Ramos (cell line): Measurements from ENCODE around the gene EYA2.

Source experiments
- in situ Hi-C: fragments of 300-500 bp; cut with MboI; formaldehyde crosslinking; loops from one replicate; pipeline ENCODE4 v1.14.3; 2022; ENCODE audit warnings: low sequenced_read_pairs; ENCODE audit not compliant: unreplicated experiment

Gene EYA2

GRCh38 chr20:47028487-47028886 is 133.8 kb downstream of the EYA2 start:
- in situ Hi-C loops: no loop called here

- in situ Hi-C loops: no loop called here
Measured at GRCh38 chr20:47029845-47030244, 135.2 kb downstream of the EYA2 start.

GRCh38 chr20:47030271-47030810 is 135.7 kb downstream of the EYA2 start:
- in situ Hi-C loops: no loop called here

DNA sequence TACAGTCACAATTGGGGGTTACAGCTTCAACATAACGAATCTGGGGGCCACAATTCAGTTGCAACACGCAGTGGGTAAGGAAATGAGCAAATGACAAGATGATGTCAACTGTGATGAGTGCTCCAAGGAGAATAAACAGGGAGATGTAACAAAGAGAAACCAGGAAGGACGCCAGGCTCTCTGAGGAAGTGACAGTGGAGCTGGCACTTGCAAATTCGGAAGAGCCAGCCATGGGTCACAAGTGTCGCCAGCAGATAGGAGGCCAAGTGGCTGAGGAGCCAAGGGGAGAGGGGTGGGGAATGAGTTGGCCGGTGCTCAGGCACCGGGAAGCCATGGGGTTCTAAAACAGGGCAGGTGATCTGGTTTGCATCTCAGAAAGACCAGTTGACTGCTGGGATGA is 136.4 kb downstream of the EYA2 start:
- in situ Hi-C loops: no loop called here

DNA sequence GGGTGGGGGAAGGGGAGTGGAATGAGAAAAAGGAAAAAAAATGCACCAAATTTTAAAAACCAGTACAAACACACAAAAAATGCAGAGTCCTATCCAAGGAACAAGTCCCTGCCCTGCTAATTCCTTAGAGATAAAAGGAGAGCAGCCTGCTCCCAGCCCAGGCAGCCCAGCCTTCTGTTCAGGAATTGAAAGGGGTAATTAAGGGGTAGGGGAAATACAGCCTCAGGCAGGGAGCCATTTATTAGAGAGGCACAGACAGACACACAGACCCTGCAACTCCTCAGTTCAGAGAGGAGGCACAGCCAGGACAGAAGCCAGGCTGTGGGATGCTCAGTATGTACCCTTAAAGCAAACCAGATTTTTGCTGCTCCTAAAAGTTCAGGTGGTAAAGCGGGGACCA is 137.2 kb downstream of the EYA2 start:
- in situ Hi-C loops: no loop called here

DNA sequence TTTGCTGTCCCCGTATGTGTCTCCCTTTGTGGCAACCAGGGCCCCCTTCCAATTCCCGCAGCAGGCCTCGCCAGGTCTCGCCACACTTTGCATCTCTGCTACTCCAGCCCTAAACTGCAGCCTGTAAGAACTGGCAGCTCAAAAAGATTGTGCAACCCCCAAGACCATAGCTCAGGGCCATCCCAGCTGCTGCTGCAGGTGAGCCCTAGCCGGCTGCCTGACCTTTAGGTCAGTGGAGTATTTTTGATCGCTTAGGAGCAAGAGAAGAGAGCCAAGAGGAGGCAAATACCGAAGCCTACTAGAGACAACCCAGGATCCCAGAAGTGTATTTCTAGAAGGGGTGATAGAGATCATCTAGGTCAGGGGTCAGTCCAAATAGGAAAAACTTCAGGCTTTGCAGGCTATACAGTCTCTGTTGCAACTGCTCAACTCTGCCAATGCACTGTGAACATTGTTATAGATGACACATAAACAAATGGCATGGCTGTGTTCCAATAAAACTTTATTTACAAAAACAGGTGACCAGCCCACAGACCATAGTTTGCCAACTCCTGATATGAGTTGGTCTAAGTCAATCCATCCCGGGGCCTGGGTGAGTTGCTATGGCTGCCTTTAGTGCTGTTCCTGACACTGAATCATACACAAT is 138.4 kb downstream of the EYA2 start:
- in situ Hi-C loops: no loop called here

- in situ Hi-C loops: no loop called here
Measured at GRCh38 chr20:47033665-47034064, 139.0 kb downstream of the EYA2 start.

DNA sequence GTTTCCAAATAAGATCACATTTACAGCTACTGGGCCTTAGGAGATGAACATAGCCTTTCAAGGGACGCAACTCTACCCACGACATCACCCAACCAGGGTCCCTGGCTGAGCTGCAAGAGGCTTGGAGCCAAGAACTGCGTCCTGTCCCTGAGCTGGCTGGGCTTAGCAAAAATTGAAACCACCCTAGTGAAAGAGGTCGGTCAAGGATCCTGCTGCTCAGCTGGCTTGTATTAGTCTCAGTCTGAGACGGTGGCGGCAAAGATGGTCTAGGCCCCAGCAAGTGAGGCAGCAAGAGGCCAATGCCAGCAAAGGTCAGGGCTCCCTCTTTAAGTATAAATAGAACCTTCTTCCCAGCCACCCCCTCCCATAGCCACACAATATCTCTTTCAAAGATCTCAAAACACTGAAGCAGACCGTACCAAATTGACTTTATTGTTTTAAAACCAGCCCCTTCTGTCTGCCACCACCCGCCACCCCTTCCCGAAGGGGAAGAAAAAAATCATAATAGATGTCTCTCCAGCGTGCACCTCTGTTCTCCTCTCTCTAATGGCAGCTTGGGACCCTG is 140.5 kb downstream of the EYA2 start:
- in situ Hi-C loops: no loop called here

DNA sequence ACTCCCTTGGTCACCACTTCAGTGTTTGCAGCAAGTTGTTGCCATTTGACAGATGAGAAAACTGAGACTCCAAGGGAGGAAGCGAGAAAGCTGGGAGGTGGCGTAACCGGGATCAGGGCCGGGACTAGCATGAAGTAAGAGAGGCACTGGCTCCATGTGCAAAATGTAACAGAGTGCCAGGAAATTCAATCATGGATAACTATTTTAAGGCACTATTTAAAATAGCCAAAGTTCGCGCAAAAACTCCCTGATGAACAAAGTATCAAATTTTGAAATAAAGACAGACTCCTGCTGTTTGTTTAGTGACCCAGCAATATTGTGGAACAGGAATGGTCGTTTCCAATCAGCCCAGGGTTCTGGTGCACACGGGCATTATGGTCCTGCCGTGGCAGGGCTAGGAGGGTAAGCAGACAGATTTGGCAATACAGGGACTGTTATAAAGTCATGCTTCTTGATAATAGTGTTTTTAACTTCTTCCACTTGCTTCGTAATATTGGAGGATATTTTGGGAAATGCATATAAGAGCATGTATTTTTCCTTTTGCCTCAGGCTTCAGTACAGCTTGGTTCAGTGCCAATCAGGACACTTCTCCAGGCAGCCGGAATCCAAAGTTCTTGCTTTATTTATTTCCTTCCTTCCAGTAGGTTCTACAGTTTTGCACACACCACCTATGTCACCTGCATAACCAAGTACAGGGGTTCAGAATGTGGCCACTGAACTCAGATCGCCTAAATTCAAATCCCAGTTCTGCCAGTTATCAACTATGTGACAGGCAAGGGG is 141.6 kb downstream of the EYA2 start:
- in situ Hi-C loops: no loop called here

- in situ Hi-C loops: no loop called here
Measured at GRCh38 chr20:47038566-47039560, 144.2 kb downstream of the EYA2 start.

DNA sequence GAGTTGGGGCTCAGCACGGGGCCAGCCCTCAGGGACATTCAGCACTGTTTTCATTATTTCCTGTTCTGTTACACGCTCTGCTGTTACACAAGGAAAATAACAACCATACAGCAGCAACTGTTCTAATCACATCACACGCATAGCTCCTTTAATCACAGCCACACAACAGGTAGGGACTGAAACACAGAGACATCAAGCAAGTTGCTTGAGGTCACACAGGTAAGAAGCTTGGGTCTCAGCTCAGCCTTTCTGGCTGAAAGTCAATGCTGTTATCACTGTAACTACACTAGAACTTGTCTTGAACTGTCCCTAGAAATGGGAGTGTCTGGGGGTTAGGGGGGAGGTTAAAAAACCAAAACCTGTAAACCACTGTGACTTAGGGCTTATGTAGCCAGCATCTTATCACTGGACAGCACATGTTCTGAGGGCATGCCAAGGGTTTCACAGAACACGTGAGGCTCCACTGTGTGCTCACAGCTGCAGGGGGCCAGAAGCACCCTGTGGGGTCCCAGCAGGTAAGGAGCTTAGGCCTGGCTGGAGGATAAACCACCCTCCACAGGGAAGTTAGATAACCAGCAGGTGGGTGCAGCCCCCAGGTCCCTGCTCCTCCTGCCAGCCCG is 146.0 kb downstream of the EYA2 start:
- in situ Hi-C loops: no loop called here

GRCh38 chr20:47041396-47041899 is 146.8 kb downstream of the EYA2 start:
- in situ Hi-C loops: no loop called here

- in situ Hi-C loops: no loop called here
Measured at GRCh38 chr20:47042464-47042863, 147.8 kb downstream of the EYA2 start.

- in situ Hi-C loops: no loop called here
Measured at GRCh38 chr20:47043086-47043485, 148.4 kb downstream of the EYA2 start.

- in situ Hi-C loops: no loop called here
Measured at GRCh38 chr20:47044938-47045337, 150.3 kb downstream of the EYA2 start.

DNA sequence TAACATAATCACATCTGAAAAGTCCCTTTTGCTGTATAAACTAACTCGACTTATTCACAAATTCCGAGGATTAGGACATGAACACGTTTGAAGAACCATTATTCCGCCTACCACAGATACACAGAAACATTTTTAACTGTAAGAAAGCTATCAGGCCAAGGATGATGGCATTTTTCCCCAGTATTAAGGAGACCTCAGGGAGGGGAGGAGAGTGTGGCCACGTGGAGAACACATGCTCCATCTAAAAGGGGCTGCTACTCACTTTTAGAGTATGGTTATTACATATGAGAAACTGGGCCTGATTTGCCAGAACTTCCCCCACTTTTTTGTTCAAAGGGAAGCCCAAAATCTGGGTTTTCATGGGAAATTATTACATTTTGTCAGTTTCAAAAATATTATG is 153.4 kb downstream of the EYA2 start:
- in situ Hi-C loops: no loop called here

DNA sequence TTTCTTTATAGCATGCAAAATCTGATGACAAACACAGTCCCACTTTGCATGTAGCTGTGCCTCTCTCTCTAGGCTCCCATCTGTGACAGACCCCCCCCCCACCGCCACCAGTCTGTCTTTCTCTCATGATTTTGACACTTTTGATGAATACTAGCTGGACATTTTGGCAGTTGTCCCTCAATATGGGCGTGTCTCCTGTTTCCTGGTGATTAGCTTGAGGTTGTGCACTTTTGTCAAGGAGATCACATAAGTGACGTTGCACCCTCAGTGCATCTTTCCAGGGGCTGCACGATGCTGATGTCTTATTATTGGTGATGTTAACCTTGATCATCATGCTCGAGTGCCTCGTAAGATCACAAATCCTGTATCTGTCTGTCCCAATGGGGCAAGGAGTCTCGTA is 155.1 kb downstream of the EYA2 start:
- in situ Hi-C loops: no loop called here

GRCh38 chr20:47050996-47051395 is 156.4 kb downstream of the EYA2 start:
- in situ Hi-C loops: no loop called here

DNA sequence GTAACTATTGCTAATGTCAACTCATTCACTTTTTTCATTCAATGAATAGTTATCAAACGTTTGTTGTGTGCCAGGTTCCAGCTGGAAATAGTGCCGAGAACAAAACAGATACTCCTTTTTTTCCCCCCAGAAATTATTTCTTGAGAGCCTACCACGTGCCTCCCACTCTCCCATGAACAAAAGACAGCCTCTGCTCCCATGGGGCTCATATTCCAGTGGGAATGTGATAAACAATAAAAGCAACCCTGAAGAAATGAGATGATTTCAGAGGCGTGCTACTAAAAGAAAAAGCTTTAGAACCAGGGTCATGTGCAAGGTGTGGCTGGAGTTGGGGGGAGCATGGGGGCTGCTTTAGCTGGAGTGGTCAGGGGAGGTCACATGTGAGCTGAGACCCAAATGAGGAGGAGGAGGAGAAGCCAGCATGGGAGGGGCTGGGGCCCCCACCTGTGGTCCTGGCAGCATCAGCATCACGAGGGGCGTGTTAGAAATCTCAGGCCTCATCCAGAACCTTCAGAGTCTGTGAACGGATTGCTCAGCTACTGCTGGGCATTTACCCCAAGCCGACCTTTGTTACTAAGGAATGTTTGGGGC is 157.4 kb downstream of the EYA2 start:
- in situ Hi-C loops: no loop called here
